HepG2 (cell line): Measurements from ENCODE around the gene REM2. TPM values are rescaled to one million over a fixed set of nuclear protein-coding genes. Genes with fewer than 3 reads are reported as not detected.

Source experiments
- HMGXB4 ChIP-seq, 2 experiments: sonication (generic) in 1 of 2; formaldehyde crosslinking in 1 of 2; IDR thresholded peaks; 2 replicates each; pipeline versions ENCODE4 v1.4.0 to v1.6.1; 2018 to 2020; ENCODE audit warnings: missing genetic modification reagents in 2 of 2, borderline replicate concordance in 1 of 2, low read depth in 1 of 2, mild to moderate bottlenecking in 1 of 2, missing biosample characterization in 1 of 2
- MBD4 ChIP-seq: IDR thresholded peaks from 2 replicates; pipeline ENCODE4 v1.6.1; 2012; ENCODE audit warnings: low read length, inconsistent platforms, borderline replicate concordance
- NCOR1 ChIP-seq: fragments of 200-600 bp; sonication (generic); IDR thresholded peaks from 2 replicates; pipeline ENCODE4 v1.7.0; 2017; ENCODE audit warnings: antibody characterized with exemption, low read length, borderline replicate concordance
- PREB ChIP-seq: sonication (generic); formaldehyde crosslinking; IDR thresholded peaks from 2 replicates; pipeline ENCODE4 v1.4.0; 2020; ENCODE audit warnings: missing genetic modification reagents
- RARA ChIP-seq: IDR thresholded peaks from 2 replicates; pipeline ENCODE4 v1.6.1; 2016; ENCODE audit warnings: missing genetic modification reagents, missing compliant biosample characterization
- SKIL ChIP-seq: sonication (generic); formaldehyde crosslinking; IDR thresholded peaks from 2 replicates; pipeline ENCODE4 v1.8.0; 2022; ENCODE audit warnings: missing genetic modification reagents, mild to moderate bottlenecking, moderate library complexity, borderline replicate concordance
- TEF ChIP-seq: sonication (generic); formaldehyde crosslinking; IDR thresholded peaks from 2 replicates; pipeline ENCODE4 v1.5.0; 2020; ENCODE audit warnings: missing genetic modification reagents
- THAP9 ChIP-seq: sonication (generic); formaldehyde crosslinking; IDR thresholded peaks from 2 replicates; pipeline ENCODE4; 2020; ENCODE audit warnings: missing genetic modification reagents, mild to moderate bottlenecking, borderline replicate concordance
- ZNF282 ChIP-seq: fragments of 450-650 bp; IDR thresholded peaks from 2 replicates; pipeline ENCODE4 v1.6.1; 2018; ENCODE audit not compliant: partially characterized antibody
- ZNF577 ChIP-seq: sonication (generic); formaldehyde crosslinking; IDR thresholded peaks from 2 replicates; pipeline ENCODE4 v1.4.0; 2020; ENCODE audit warnings: mild to moderate bottlenecking, low read depth, missing genetic modification reagents, borderline replicate concordance
- ZNF691 ChIP-seq: sonication (generic); formaldehyde crosslinking; IDR thresholded peaks from 2 replicates; pipeline ENCODE4 v1.4.0; 2020; ENCODE audit warnings: missing genetic modification reagents, low read depth, mild to moderate bottlenecking, borderline replicate concordance
- polyA plus RNA-seq, 8 experiments: library from polyadenylated mRNA; depleted of rRNA in 3 of 8; stranded (reverse) in 7 of 8; unstranded in 1 of 8; fragments of >200 nt; fragmentation: Illumina TruSeq in 4 of 8; extraction: Trizol in 4 of 8; gene quantifications; 2 replicates each; pipeline versions ENCODE4 v1.2.1 to v1.2.3, GENCODE V29; 2011 to 2016; ENCODE audit warnings: low read depth in 4 of 8, missing spikeins in 1 of 8, mixed read lengths in 1 of 8; ENCODE audit not compliant: insufficient read depth in 1 of 8
- total RNA-seq, 5 experiments: library from RNA; depleted of rRNA; stranded (reverse); fragments of >200 nt; fragmentation: Illumina TruSeq; extraction: Trizol; gene quantifications; 2 replicates each; pipeline ENCODE4 v1.2.3, GENCODE V29; 2016; ENCODE audit warnings: low read depth in 1 of 5

REM2 gene
- total and polyA plus RNA-seq, 2 of the 13 experiments (the other 11 are each of a cell fraction or from before 2014, with no cell fraction given), result 0.20 TPM; not detected in 1

GRCh38 chr14:22837114-22837749 lies 45.8 kb upstream of the REM2 start (continued):
- TF ChIP-seq TEF (CRISPR knock-in tag) (no peak), ZNF691 (peak; percentile 88), THAP9 (no peak; the same call in 1 of the 2 replicates), HMGXB4 (CRISPR knock-in tag; IDR thresholded peaks at IDR 0.05; ENCODE audit: borderline replicate concordance in 1 of 2, low read depth in 1 of 2) (peak; percentile 86 to 91), ZNF577 (CRISPR knock-in tag) (0 out of 2 replicates have a peak, but pooled peaks have one; percentile 91), PREB (CRISPR knock-in tag) (no peak), MBD4 (no peak), SKIL (CRISPR knock-in tag) (no peak), NCOR1 (no peak), ZNF282 (no peak), RARA (no peak)
